IPS DF 4.7 (cell line): ENCODE data around the gene CPED1.
"Not testable (repeated sequence)": the region's sequence is repeated elsewhere in the genome, so short reads cannot be mapped to it uniquely, and the experiment has no call there.

Source experiments
- DNase-seq: peaks from one replicate; pipeline ENCODE4 v3.0.0-alpha.2; 2013; ENCODE audit warnings: low spot score; ENCODE audit errors: extremely low read depth

Gene CPED1

DNA sequence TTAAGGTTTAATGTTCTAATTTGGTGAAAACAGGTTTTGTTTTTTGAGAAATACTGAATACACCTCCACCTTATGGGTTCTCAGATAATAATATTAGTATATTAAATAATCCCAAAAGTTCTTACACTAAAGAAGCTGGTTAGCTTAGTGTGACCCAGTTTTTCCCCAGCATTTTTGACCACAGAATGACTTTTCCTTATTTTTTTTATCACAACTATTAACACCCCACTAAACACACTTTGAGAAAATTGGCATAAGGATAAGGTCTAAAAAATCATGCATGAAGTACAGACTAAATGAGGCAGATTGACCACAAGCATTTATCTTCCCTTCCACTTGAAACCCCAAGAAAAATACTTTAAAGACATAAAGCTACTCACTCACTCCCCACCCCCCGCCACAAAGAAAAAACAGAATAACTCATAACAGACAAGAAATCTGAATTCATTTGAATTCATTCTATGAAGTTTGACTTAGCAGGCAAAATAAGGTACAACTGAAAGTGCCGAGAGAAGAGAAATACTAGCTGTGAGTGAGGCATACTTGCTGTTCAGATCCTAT is 290.6 kb downstream of the CPED1 start:
- DNase-seq = no peak

DNA sequence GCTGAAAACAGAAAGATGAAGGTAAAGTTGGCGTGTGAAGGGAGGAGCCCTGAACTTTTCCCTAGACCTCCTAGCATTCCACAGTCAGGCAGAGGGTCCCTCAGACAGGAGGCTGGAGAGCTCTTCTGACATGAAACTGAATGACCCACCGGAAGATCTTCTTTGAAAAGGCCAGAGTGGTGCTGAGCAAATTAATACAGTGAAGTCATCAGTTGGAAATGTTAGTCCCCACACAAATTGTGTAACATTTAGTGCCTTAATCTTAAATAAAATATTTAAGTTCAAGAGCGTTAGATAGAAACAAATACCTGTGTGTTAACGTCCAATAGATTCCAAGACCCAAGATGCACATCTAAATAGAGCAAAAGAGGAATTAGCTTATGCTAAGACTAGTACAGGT is 291.3 kb downstream of the CPED1 start:
- no peak for DNase-seq

DNA sequence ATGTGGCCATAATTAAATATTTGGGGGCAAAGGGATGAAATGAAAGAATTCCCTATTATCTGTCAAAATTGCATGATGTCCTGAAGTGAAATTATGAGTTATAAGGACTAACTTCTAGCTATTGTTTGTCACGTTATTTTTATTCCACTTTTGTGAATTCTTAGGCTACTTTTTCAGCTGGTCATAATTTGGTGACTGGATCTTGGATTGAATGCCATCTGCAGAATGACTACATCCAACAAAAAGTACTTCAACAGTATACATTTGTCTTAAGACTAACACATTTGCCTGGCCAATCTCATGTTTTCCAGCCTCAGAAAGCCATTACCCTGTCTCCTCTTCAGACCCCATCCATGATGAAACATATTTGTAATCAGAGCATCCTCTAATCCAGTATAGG is 292.1 kb downstream of the CPED1 start:
- DNase-seq = no peak

DNA sequence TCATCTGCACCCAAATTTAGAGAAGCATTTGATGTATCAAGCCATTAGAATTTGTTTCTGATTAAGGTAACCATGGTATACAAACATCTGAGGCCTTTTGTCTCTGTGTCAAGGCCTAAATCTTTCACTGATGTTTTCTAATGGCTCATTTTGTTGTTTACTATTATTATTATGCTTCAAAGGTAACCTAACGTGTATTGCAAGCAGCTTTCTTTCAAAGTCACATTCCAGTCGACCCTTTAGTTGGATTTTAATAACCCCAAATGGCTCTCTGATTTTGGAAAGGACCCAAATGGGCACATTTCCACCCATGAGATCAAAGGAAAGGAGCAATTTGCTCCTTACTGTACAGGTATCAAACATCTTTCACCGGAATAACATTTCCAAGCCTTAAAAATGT is 293.6 kb downstream of the CPED1 start:
- no peak for DNase-seq

DNA sequence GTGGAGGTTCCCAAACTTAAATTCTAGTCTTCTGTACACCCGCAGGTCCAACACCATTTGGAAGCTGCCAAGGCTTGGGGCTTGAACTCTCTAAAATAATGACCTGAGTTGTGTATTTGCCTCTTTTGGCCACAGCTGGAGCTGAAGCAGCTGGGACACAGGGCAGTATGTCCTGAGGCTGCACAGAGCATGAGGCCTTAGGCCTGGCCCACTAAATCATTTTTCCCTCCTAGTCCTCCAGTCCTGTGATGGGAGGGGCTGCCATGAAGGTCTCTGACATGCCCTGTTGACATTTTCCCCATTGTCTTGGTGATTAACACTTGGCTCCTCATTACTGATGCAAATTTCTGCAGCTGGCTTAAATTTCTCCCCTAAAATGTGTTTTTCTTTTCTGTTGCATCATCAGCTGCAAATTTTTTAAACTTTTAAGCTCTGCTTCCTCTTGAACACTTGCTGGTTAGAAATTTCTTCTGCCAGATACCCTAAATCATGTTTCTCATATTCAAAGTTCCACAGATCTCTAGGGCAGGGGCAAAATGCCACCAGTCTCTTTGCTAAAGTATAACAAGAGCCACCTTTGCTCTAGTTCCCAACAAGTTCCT is 296.7 kb downstream of the CPED1 start:
- no peak for DNase-seq

DNA sequence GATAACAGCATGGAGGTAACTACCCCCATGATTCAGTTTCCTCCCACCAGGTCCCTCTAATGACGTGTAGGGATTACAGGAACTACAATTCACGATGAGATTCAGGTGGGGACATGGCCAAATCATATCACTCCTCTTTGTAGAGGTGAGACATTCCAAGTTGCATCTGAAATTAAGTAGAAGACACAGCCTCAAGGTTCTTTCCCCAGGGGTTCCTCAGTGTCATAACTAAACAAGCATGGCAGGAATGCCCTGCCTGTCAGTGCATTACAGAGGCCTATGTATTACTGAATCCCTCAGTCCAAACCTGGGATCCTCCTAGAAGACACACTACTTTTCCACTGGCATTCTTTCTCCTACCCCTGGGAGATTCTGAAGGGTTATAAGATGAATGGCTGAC is 297.7 kb downstream of the CPED1 start:
- no peak for DNase-seq

DNA sequence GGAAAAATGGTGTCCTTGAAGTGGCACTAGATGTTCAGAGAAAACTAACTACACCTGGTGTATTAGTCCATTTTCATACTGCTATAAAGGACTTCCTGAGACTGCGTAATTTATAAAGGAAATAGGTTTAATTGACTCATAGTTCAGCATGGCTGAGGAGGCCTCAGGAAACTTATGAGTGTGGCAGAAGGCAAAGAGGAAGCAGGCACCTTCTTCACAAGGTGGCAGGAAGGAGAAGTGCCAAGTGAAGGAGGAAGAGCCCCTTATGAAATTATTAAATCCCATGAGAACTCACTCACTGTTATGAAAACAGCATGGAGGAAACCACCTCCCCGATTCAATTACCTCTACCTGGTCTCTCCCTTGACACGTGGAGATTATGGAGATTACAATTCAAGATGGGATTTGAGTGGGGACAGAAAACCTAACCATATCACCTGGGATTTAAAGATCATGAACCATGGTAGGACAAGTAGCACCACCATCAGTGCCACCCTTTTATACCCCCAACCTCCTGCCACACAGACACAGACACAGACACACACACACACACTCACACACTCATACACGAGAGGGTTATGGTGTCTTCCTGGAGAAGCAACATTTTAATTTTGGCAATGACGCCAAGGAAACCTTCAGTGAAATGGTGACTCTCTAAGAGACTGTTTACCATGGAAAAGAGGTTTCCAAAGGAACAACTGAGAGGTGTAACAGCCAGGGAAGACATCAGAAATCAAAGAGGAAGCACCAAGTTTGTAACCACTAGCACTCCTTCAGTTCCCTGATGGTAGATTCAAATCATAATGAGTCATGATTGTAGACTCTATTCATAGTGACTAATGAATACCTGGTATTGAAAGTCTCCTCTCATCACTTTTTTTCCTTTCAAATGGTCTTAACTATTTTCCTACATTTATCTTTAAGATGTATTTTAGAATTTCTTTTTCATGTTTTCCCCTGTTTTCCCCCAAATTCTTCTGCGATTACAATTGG is 298.5 kb downstream of the CPED1 start:
- no peak for DNase-seq

DNA sequence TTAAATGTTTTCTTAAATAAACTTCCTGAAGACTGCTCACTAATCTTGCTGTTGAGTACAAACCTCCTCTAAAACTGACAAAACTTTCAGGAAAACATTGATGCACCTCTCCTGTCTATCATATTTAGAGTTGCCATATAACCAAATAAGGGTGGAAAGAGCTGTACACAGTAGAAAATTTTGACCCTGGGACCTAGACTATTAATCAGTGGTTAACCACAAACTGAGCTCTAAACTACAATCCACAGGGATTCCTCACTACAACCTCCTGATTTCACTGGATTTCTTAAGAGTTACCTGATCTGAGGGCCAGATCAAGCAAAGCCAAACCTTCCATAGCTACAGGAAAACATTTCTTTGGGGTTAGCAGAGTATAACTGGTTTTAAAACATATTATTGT is 300.4 kb downstream of the CPED1 start:
- DNase-seq = no peak

DNA sequence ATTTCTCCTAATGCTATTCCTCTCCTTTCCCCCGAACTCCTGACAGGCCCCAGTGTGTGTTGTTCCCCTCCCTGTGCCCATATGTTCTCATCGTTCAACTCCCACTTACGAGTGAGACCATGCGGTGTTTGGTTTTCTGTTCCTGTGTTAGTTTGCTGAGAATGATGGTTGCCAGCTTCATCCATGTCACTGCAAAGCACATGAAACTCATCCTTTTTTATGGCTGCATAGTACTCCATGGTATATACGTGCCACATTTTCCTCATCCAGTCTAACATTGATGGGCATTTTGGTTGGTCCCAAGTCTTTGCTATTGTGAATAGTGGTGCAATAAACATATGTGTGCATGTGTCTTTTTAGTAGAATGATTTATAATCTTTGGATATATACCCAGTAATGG is 301.4 kb downstream of the CPED1 start:
- DNase-seq = not testable (repeated sequence)

DNA sequence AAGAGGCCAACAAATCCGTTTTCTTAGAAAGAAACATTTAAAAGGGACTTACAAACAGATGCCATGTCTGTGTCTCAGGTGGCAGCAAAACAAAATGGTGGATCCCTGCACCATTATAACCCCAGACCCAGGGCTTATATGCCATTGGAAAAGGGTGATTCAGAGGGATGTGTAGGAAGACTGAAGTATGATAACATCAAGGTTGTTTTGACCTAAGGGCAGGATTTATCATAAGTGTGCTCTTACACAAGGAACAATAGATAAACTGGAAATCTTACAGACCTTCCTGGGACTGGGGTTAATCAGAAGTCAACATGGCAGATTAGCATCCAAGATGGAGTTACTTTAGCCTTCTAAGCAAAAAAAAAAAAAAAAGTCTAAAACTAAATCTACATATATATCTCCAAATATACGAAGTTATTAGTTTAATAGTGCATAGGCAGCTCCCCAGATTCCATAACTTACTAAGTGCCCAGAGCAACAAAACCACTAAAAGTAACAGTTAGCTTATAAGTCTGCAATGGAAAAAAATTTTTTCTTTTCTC is 306.0 kb downstream of the CPED1 start:
- no peak for DNase-seq

DNA sequence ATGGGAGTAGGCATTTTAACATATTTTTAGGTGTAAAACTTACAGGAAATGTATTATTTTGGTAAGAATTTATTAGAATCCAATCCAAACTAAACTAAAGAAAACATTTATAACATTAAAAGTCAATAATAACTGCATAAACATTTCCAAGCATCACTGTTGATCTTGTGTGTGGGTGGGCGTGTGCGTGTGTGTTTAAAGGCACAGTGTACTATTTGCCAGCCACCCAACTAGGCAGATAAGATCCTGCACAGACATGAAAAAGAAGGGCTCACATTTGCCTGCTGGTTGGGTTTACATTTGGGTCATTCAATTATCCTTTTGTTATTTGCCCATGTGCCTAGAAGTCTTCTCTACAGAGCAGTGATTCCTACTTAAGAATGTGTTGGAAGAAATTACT is 309.3 kb downstream of the CPED1 start:
- DNase-seq = no peak

DNA sequence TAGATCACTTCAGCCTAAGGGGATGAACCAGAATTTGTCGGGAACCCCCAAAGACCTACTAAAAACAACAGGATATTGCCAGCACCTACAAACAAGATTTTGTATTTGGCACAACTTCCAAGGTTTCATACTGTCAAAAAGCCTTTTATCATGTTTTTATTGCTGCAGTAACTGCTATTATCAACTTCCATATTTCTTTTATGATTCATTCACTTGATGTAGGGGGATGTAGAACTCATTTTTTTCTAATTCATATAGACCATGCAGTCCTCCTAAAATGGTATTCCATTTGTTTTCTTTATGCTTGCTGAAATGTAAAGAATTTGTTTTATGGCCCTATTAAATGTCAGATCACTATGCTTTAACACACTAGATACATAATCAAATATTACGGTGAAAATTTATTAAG is 310.3 kb downstream of the CPED1 start:
- DNase-seq = no peak

DNA sequence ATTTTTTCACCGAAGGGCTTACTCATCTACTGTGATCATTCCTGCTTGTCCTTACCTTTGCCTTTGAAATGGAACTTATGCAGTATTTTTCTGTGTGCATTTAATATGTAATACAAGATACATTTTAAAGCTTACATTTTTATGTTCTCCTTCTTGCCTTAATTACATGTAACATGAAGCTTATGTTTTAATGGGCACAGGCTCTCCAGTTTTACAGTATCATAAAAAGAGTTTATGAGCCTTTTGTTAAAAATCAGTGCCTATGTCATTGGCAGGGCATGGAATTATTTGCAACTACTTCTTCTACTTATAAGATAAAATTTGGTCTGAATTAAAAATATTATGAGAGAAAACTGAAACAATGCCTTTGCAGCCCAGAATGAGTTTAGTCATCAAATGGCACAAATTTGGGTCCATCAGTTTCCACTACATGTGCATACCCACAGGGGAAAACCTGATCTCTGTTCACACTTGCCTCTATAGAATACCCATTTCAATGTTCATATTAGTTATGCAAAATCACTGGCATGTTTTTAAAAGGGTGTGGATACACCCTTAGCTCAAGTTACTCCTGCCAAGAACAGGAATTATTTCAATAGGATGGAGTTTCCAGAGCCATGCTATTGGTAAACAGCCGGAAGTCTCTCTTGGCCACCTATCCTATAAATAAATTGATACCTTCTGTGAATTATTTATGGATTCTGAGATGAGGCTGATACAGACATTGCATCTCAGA is 312.3 kb downstream of the CPED1 start:
- no peak for DNase-seq

DNA sequence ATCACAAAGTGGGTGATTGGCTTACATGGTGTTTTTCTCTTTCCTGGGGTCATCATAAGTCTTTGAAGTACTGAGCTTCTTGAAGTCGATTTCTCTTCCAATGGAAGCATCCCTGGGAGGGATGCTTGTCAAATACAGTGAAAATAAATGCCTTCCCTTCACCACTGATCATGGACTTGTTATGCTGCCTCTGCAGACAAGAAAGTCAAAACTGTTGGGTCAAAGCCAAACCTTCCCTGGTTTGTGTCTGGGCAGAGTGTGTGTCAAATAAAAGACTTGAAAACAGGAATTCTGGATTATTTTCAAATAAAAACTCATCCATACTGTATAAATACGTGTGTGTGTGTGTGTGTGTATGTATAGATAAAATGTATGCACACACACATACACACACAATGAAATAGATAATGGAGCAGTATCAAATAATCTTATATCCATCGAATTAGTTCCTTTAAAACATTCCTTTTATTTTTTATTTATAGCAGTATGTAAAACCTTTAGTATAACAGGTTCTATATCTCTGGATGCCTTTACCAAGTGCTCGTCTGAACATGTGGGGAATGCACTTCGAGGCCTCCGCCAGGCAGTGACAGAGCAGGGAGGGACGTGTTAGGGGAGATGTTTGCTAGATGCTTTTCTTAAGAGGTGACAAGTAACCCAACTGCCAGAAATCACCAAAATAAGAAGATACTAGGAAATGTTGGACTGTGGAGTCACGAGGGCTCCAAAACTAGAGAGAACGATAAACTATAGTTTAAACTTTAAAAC is 313.1 kb downstream of the CPED1 start:
- DNase-seq = no peak

DNA sequence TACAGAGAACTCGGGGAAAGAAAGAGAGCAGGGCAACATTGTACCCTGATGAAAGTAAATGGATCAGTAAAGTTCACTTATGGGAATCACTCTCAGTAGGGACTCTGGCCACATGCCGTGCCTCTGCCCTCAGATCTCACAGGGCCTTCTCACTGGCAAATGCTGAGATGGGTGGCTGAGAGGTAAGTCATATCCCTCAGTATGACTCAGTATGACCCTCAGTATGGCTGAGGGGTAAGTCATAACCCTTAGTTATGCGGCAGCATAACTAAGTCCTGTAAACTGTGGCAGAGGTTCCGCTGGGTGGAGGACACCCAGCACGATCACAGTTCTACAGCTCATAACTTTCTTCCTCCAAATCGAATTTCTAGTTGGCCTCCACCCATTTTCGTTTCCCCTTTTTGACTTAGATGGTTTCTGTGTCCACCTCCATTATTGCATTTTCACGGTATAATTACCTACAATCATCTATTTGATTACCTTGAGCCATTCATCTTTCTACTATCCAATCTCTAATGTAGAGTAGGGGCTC is 313.8 kb downstream of the CPED1 start:
- DNase-seq = no peak

DNA sequence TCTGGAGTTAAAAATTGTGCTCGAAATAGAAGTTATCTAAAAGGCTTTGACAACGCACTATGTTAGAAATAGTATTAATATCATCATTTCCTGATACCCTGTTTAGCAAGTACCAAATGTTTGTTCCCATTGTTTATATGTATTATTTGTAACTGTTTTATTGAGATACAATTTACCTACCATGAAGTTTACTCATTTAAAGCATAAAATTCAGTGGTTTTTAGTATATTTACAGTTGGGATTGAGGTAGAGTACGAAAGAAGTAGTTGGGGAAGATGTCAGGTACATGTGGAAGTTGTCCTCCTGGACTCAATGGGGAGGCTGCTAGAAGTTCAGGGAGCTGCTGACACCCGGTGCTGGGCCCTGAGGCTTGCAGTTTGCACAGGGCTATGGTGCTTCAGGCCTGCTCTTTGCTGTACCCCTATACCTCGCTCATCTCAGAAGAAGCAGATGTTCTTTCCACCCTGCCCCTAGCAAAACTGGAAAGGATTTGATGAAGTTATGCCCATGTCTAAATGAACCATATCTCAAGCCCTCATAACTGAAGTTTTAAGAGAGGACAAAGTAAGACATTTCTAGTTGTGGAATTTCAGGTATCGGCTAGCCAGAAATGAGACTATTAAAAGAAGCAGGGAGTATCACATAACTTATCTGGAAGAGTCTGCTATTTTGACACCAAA is 315.1 kb downstream of the CPED1 start:
- no peak for DNase-seq

DNA sequence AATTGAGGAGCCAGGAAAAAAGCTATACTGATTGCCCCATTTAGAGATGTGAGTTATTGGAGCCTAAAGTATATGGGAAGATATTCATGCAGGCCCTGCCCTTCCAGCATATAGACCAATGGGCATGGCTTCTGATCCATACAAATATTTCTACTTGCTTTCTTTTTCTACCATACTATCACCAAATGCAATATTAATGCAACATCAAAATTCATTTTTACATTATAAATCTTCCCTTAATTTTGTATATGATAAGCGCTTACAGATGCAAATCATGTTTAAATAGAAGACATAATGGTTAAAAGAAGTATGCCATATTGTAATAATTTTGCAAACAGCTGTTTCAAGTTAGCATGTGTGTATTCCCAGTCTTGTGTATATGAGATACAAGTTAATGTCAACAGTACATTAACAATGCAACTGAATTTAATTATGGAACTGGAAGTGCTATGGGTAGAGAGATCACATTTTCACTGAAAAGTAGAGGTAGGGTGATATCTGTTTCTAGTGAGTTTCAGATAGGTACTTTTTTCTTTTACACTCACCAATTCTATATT is 315.7 kb downstream of the CPED1 start:
- no peak for DNase-seq

DNA sequence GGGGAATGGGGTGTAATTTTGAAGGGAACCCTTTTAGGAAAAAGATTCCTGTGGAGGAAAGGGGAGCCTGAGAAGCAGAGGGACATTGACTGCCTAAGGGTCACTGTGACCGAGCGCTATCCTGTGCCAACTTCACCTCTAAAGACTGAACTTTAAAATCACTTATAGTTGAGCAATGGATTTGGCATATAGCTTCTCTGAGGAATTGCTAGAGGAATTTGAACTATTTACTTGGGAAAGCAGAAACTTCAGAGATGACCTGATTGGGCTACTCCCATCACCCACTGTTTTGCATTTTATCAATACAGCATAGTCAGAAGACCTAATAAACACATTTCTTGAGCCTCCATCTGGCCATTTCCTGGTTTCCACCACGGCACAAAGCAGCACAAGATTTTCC is 316.6 kb downstream of the CPED1 start:
- DNase-seq = no peak

DNA sequence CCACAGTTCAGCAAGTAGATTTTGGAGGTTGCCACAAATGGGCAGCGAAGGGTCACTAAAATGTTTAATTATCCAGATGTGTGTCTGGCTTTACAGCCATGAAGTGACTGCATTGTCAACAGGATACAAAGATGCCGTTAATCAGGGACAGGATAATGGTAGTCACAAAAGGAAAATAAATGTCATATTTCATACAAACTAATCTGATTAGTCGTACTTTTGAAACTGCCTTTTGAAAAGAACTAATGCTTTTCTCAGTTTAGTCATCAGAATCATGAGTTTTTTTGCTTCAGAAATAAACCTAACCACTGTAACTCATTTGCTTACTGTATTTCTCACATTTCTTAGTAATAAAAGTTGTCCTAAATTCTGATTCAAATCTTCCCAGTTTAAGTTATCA is 318.1 kb downstream of the CPED1 start:
- DNase-seq = no peak
